Spinal cord (tissue), 10 donors: ENCODE data around the gene FNIP2. TPM values are rescaled to one million over a fixed set of nuclear protein-coding genes. Genes with fewer than 3 reads are reported as not detected.

ENCODE experiments used
- DNase-seq, 6 donors: peaks; one replicate each; pipeline versions ENCODE4 v3.0.0 to v3.0.0-alpha.2; 2013 to 2015; ENCODE audit warnings: low spot score in 6 of 6, low read depth in 4 of 6
- H3K27ac ChIP-seq: one replicate; pipeline ENCODE4 v1.5.1; 2013; ENCODE audit warnings: low read depth, low read length, control low read depth
- H3K27me3 ChIP-seq: one replicate; pipeline ENCODE4 v1.6.1; 2013; ENCODE audit warnings: low read length; ENCODE audit not compliant: control insufficient read depth, insufficient read depth
- H3K36me3 ChIP-seq: one replicate; pipeline ENCODE4 v1.6.1; 2013; ENCODE audit warnings: low read length; ENCODE audit not compliant: control insufficient read depth, insufficient read depth
- H3K4me1 ChIP-seq: one replicate; pipeline ENCODE4 v1.6.1; 2013; ENCODE audit warnings: low read length; ENCODE audit not compliant: control insufficient read depth, insufficient read depth
- H3K4me3 ChIP-seq: one replicate; pipeline ENCODE4 v1.5.1; 2013; ENCODE audit warnings: low read depth, low read length, control low read depth
- H3K9me3 ChIP-seq: one replicate; pipeline ENCODE4 v1.6.1; 2013; ENCODE audit warnings: low read length; ENCODE audit not compliant: control insufficient read depth, insufficient read depth
- WGBS: methylation state at CpG from one replicate; pipeline ENCODE4 v1.1.5; 2013; ENCODE audit warnings: missing lambda C conversion rate; ENCODE audit not compliant: insufficient coverage; 5-methylcytosine and 5-hydroxymethylcytosine counted together
- long read RNA-seq, 4 donors: transcript quantifications; one replicate each; lab custom pipeline, GENCODE V29; 2026
- polyA plus RNA-seq, 2 donors: library from polyadenylated mRNA; unstranded; fragments of 120-200 nt; gene quantifications; one replicate each; pipeline ENCODE4 v1.2.1, GENCODE V29; 2013; ENCODE audit not compliant: insufficient read length in 2 of 2
- total RNA-seq, 2 donors: library from RNA; depleted of rRNA in 1 of 2; stranded (reverse); fragments of 120-200 nt in 1 of 2; fragments of >200 nt in 1 of 2; gene quantifications; one replicate each; pipeline versions ENCODE4 v1.2.3 to v1.2.4, GENCODE V29; 2013 to 2014
- donor health status: healthy.

Gene FNIP2
- total RNA-seq: 10 to 100 TPM; 31.7 to 59.2 TPM
- 10 to 100 TPM; 19.4 to 25.6 TPM for polyA plus RNA-seq
- long read RNA-seq, donor 1, full-length matches to known transcripts: 2 of 7 reads
- long read RNA-seq, donor 1, partial matches to known transcripts: 5 of 7 reads
- long read RNA-seq, donor 1, other reads (novel, unspliced or antisense): 0 of 7 reads
- long read RNA-seq, donor 2, partial matches to known transcripts: 0 of 1 reads
- long read RNA-seq, donor 2, other reads (novel, unspliced or antisense): 0 of 1 reads
- long read RNA-seq, donor 3, partial matches to known transcripts: 0 of 2 reads
- long read RNA-seq, donor 3, other reads (novel, unspliced or antisense): 0 of 2 reads
- long read RNA-seq, donor 4, partial matches to known transcripts: 0 of 1 reads
- long read RNA-seq, donor 4, other reads (novel, unspliced or antisense): 0 of 1 reads

- no peaks in the 10 kb centered on the region for H3K36me3 ChIP-seq
- H3K9me3 ChIP-seq: no peaks in the 10 kb centered on the region
- WGBS: under 1% methylated on average over 88 of the region's 88 CpGs
- peak in 5 of 6 donors; percentile 57 to 93 (median 78) for DNase-seq
- peak within 1 kb of the TSS; percentile 92 for H3K4me3 ChIP-seq
- no peaks in the 10 kb centered on the region for H3K27me3 ChIP-seq
- H3K27ac ChIP-seq: peak within 1 kb of the TSS; percentile 79
- H3K4me1 ChIP-seq: no peaks in the 10 kb centered on the region
These were observed at the start of gene FNIP2 for GRCh38 chr4:158768555-158769174. Gene FNIP2 (plus strand): TSS chr4:158769026. CDS start chr4:158769213, 187 bp downstream.

- no peaks in the 10 kb centered on the region for H3K9me3 ChIP-seq
- H3K36me3 ChIP-seq: peaks cover 8% of the 10 kb centered on the region
- no peak overlapping the region for H3K4me3 ChIP-seq
- H3K27ac ChIP-seq: no peak overlapping the region
- DNase-seq: no peak
- no peaks in the 10 kb centered on the region for H3K27me3 ChIP-seq
- 100% methylated on average over 1 of the region's 1 CpG for WGBS
- H3K4me1 ChIP-seq: peaks cover 6% of the 10 kb centered on the region
These were observed 47.1 kb upstream of the FNIP2 start for GRCh38 chr4:158721680-158722079.

- H3K36me3 ChIP-seq: peaks cover 6% of the 10 kb centered on the region
- 3% methylated on average over 8 of the region's 16 CpGs for WGBS
- peaks cover 6% of the 10 kb centered on the region for H3K4me1 ChIP-seq
- H3K27me3 ChIP-seq: no peaks in the 10 kb centered on the region
- DNase-seq: peak; percentile 15 to 82 (median 30)
- H3K9me3 ChIP-seq: no peaks in the 10 kb centered on the region
- H3K4me3 ChIP-seq: peak overlapping the region; percentile 93
- peak overlapping the region; percentile 94 for H3K27ac ChIP-seq
These were observed 46.4 kb upstream of the FNIP2 start for GRCh38 chr4:158722291-158722916.

GRCh38 chr4:158722917-158723793 is 45.7 kb upstream of the FNIP2 start, which contains the start of gene PPID:
Gene PPID (minus strand): TSS chr4:158723396. CDS start chr4:158723288, 108 bp downstream.
- under 1% methylated on average over 55 of the region's 65 CpGs for WGBS
- H3K9me3 ChIP-seq: no peaks in the 10 kb centered on the region
- peak; percentile 67 to 94 (median 72) for DNase-seq

GRCh38 chr4:158724637-158725036 is 44.2 kb upstream of the FNIP2 start:
- Histone ChIP-seq H3K4me1 (peaks cover 6% of the 10 kb centered on the region), H3K36me3 (peaks cover 6% of the 10 kb centered on the region), H3K27me3 (no peaks in the 10 kb centered on the region), H3K9me3 (no peaks in the 10 kb centered on the region), H3K27ac (no peak overlapping the region), H3K4me3 (no peak overlapping the region)
- DNase-seq: no peak
- WGBS: no CpG with 5 or more reads among the region's 4 CpGs

More at GRCh38 chr4:158722917-158723793, 45.7 kb upstream of the FNIP2 start, which contains the start of gene PPID:
- peak within 1 kb of the TSS; percentile 94 for H3K27ac ChIP-seq
- H3K4me3 ChIP-seq: peak within 1 kb of the TSS; percentile 93
- H3K36me3 ChIP-seq: peaks cover 6% of the 10 kb centered on the region
- no peaks in the 10 kb centered on the region for H3K27me3 ChIP-seq
- H3K4me1 ChIP-seq: peaks cover 6% of the 10 kb centered on the region

GRCh38 chr4:158726633-158727032 is 42.2 kb upstream of the FNIP2 start:
- Histone ChIP-seq H3K4me1 (peaks cover 6% of the 10 kb centered on the region), H3K27ac (no peak overlapping the region), H3K36me3 (no peaks in the 10 kb centered on the region), H3K9me3 (no peaks in the 10 kb centered on the region), H3K27me3 (no peaks in the 10 kb centered on the region), H3K4me3 (no peak overlapping the region)
- DNase-seq: no peak
- no CpG with 5 or more reads among the region's 6 CpGs for WGBS

- WGBS: no CpG with 5 or more reads among the region's 1 CpG
- Histone ChIP-seq H3K27me3 (no peaks in the 10 kb centered on the region), H3K36me3 (no peaks in the 10 kb centered on the region), H3K4me3 (no peak overlapping the region), H3K4me1 (peaks cover 3% of the 10 kb centered on the region), H3K9me3 (no peaks in the 10 kb centered on the region), H3K27ac (no peak overlapping the region)
- no peak for DNase-seq
These were observed 40.6 kb upstream of the FNIP2 start for GRCh38 chr4:158728236-158728635.

- no peaks in the 10 kb centered on the region for H3K9me3 ChIP-seq
- WGBS: 14% methylated on average over 4 of the region's 5 CpGs
- H3K4me1 ChIP-seq: no peaks in the 10 kb centered on the region
- no peak overlapping the region for H3K27ac ChIP-seq
- DNase-seq: peak in 5 of 6 donors; percentile 21 to 78 (median 47)
- no peak overlapping the region for H3K4me3 ChIP-seq
- no peaks in the 10 kb centered on the region for H3K27me3 ChIP-seq
- no peaks in the 10 kb centered on the region for H3K36me3 ChIP-seq
These were observed 38.9 kb upstream of the FNIP2 start for GRCh38 chr4:158729716-158730559.
